NCI-H524 (cell line): ENCODE results near the gene WFDC12.

ENCODE experiments used
- DNase-seq, 2 experiments: peaks; one replicate each; lab custom pipeline; 2025; lab: John Stamatoyannopoulos, UW

Gene WFDC12

GRCh38 chr20:45115386-45115774, 8.9 kb downstream of the WFDC12 start:
- no peak for DNase-seq

- no peak for DNase-seq
Observed at GRCh38 chr20:45114465-45115385, 9.5 kb downstream of the WFDC12 start, which contains the start of gene WFDC5. TSS of gene WFDC5 (minus strand) at chr20:45115174. CDS start at chr20:45115083, 91 bp downstream.

GRCh38 chr20:45113865-45114264, 10.4 kb downstream of the WFDC12 start:
- no peak for DNase-seq

- DNase-seq, result no peak
Observed at GRCh38 chr20:45112754-45113153, 11.5 kb downstream of the WFDC12 start.

GRCh38 chr20:45111799-45112471, 12.3 kb downstream of the WFDC12 start:
- DNase-seq, result peak in 1 of 2 experiments; percentile 19

- DNase-seq, result no peak
Observed at GRCh38 chr20:45111285-45111684, 13.0 kb downstream of the WFDC12 start.

GRCh38 chr20:45110301-45110700, 14.0 kb downstream of the WFDC12 start:
- no peak for DNase-seq

GRCh38 chr20:45109634-45110033, 14.6 kb downstream of the WFDC12 start:
- no peak for DNase-seq

GRCh38 chr20:45105317-45105716, 18.9 kb downstream of the WFDC12 start:
- no peak for DNase-seq

GRCh38 chr20:45104786-45105185, 19.5 kb downstream of the WFDC12 start:
- no peak for DNase-seq

GRCh38 chr20:45103072-45103471, 21.2 kb downstream of the WFDC12 start:
- DNase-seq, result no peak

GRCh38 chr20:45101333-45101850, 22.9 kb downstream of the WFDC12 start:
- DNase-seq, result no peak

- DNase-seq, result no peak
Observed at GRCh38 chr20:45100563-45101245, 23.6 kb downstream of the WFDC12 start, which contains the start of gene KCNS1. TSS of gene KCNS1 (minus strand) at chr20:45101127. CDS start at chr20:45099236, 1,891 bp downstream.

GRCh38 chr20:45098103-45098773, 26.0 kb downstream of the WFDC12 start:
- DNase-seq, result peak; percentile 42

- peak in 1 of 2 experiments; percentile 58 for DNase-seq
Observed at GRCh38 chr20:45097485-45098102, 26.7 kb downstream of the WFDC12 start.

- DNase-seq, result no peak
Observed at GRCh38 chr20:45096781-45097180, 27.5 kb downstream of the WFDC12 start.

GRCh38 chr20:45095805-45096238, 28.4 kb downstream of the WFDC12 start:
- peak in 1 of 2 experiments; percentile 55 for DNase-seq

- DNase-seq, result no peak
Observed at GRCh38 chr20:45094864-45095574, 29.2 kb downstream of the WFDC12 start.

- no peak for DNase-seq
Observed at GRCh38 chr20:45094201-45094600, 30.1 kb downstream of the WFDC12 start.

GRCh38 chr20:45092898-45093297, 31.4 kb downstream of the WFDC12 start:
- no peak for DNase-seq
